C1 segment of cervical spinal cord (tissue), 14 donors: ENCODE measurements around the gene AAK1.

Experiments
- DNase-seq, 14 donors: peaks; one replicate each; lab custom pipeline; 2025; lab: John Stamatoyannopoulos, UW

AAK1 gene

GRCh38 chr2:69539549-69539908, 104.0 kb downstream of the AAK1 start:
- no peak for DNase-seq

GRCh38 chr2:69538872-69539548, 104.5 kb downstream of the AAK1 start:
- DNase-seq = no peak

GRCh38 chr2:69538249-69538648, 105.3 kb downstream of the AAK1 start:
- DNase-seq = no peak

- DNase-seq = no peak
Measured at GRCh38 chr2:69535817-69536241, 107.7 kb downstream of the AAK1 start.

GRCh38 chr2:69531186-69531585, 112.4 kb downstream of the AAK1 start:
- no peak for DNase-seq

GRCh38 chr2:69529480-69529879, 114.1 kb downstream of the AAK1 start:
- DNase-seq = no peak

- DNase-seq = no peak
Measured at GRCh38 chr2:69525261-69525660, 118.3 kb downstream of the AAK1 start.

GRCh38 chr2:69524799-69525198, 118.7 kb downstream of the AAK1 start:
- DNase-seq = no peak

- DNase-seq = no peak
Measured at GRCh38 chr2:69521747-69522146, 121.8 kb downstream of the AAK1 start.

GRCh38 chr2:69518841-69519240, 124.7 kb downstream of the AAK1 start:
- no peak for DNase-seq

- no peak for DNase-seq
Measured at GRCh38 chr2:69517410-69517809, 126.1 kb downstream of the AAK1 start.

- DNase-seq = peak in 2 of 14 donors; percentile 32 to 42
Measured at GRCh38 chr2:69514819-69515218, 128.7 kb downstream of the AAK1 start.

- DNase-seq = peak in 11 of 14 donors; percentile 14 to 78 (median 42)
Measured at GRCh38 chr2:69514406-69514805, 129.1 kb downstream of the AAK1 start.

GRCh38 chr2:69512446-69512845, 131.1 kb downstream of the AAK1 start:
- no peak for DNase-seq

GRCh38 chr2:69510204-69510603, 133.3 kb downstream of the AAK1 start:
- no peak for DNase-seq

- DNase-seq = no peak
Measured at GRCh38 chr2:69509750-69510140, 133.8 kb downstream of the AAK1 start.

GRCh38 chr2:69509011-69509749, 134.4 kb downstream of the AAK1 start:
- DNase-seq = peak in 9 of 14 donors; percentile 6 to 36 (median 26)

- no peak for DNase-seq
Measured at GRCh38 chr2:69505710-69506109, 137.8 kb downstream of the AAK1 start.

GRCh38 chr2:69501301-69501700, 142.2 kb downstream of the AAK1 start:
- DNase-seq = no peak

GRCh38 chr2:69499966-69500365, 143.6 kb downstream of the AAK1 start:
- DNase-seq = no peak

GRCh38 chr2:69499242-69499641, 144.3 kb downstream of the AAK1 start:
- peak in 1 of 14 donors; percentile 4 for DNase-seq

GRCh38 chr2:69495861-69496260, 147.7 kb downstream of the AAK1 start:
- DNase-seq = no peak

GRCh38 chr2:69495008-69495407, 148.5 kb downstream of the AAK1 start:
- DNase-seq = no peak
